Ovary (tissue), 9 donors: ENCODE results near the gene HHIPL1. TPM values are rescaled to one million over a fixed set of nuclear protein-coding genes. Genes with fewer than 3 reads are reported as not detected.
A peak's percentile ranks its signal among the peaks of the same experiment; 100 is the strongest.

Experiments
- DNase-seq, 5 donors: peaks; one replicate each; pipeline ENCODE4 v3.0.0-alpha.2; 2019 to 2020
- H3K27ac ChIP-seq, 2 donors: fragments of 200-600 bp; one replicate each; pipeline versions ENCODE4 v1.5.1 to v1.8.0; 2019 to 2022
- H3K27me3 ChIP-seq: fragments of 200-600 bp; one replicate; pipeline ENCODE4 v1.8.0; 2022
- H3K36me3 ChIP-seq: fragments of 200-600 bp; sonication (generic); one replicate; pipeline ENCODE4 v1.5.1; 2019
- H3K4me1 ChIP-seq: one replicate; pipeline ENCODE4 v1.8.1; 2013; ENCODE audit warnings: mild to moderate bottlenecking, moderate library complexity; ENCODE audit not compliant: insufficient read depth
- H3K4me3 ChIP-seq: fragments of 200-600 bp; sonication (generic); one replicate; pipeline ENCODE4 v1.5.1; 2017
- H3K9me3 ChIP-seq, 2 donors: fragments of 200-600 bp in 1 of 2; sonication (generic) in 1 of 2; one replicate each; pipeline versions ENCODE4 v1.5.1 to v1.8.1; 2013 to 2019; ENCODE audit warnings: mild to moderate bottlenecking in 1 of 2, moderate library complexity in 1 of 2
- EP300 ChIP-seq: sonication (generic); formaldehyde crosslinking; IDR thresholded peaks from one replicate; pipeline ENCODE4 v1.6.1; 2017; ENCODE audit warnings: antibody characterized with exemption
- POLR2A ChIP-seq: fragments of 450-650 bp; IDR thresholded peaks from one replicate; pipeline ENCODE4 v1.6.1; 2017; ENCODE audit warnings: antibody characterized with exemption, mild to moderate bottlenecking, moderate library complexity
- WGBS, 3 donors: extraction: QIAGEN DNeasy Blood & Tissue Kit in 1 of 3; methylation state at CpG; one replicate each; pipeline versions ENCODE4 v1.1.5 to v1.1.7; 2013 to 2017; 5-methylcytosine and 5-hydroxymethylcytosine counted together
- intact Hi-C, 4 donors: fragments of 100-400 bp; cut with DNase I; formaldehyde crosslinking; loops; one replicate each; pipeline versions ENCODE4 v1.11.0 to v1.15.1; 2022 to 2023
- polyA plus RNA-seq, 2 donors: library from polyadenylated mRNA; stranded (reverse); fragments of 200-250 nt in 1 of 2; fragments of 350-450 nt in 1 of 2; fragmentation: Illumina TruSeq in 1 of 2; extraction: RNeasy Lipid Tissue Mini Kit (QIAGEN cat#74804) in 1 of 2; gene quantifications; one replicate each; pipeline ENCODE4 v1.2.3, GENCODE V29; 2013 to 2014
- total RNA-seq, 7 donors: library from RNA; depleted of rRNA in 2 of 7; stranded (reverse); fragments of >200 nt in 2 of 7; fragmentation: NEBNext Ultra II Directional in 3 of 7; extraction: Animal tissue kit (Norgen Biotek cat#: 25700) in 3 of 7; gene quantifications; one replicate each; pipeline versions ENCODE4 v1.1.0 to v1.2.4, GENCODE V29; 2016 to 2023
- TF ChIP-seq, protein P1 (sequence below), 3 donors: fragments of 450-650 bp in 2 of 3; fragments of 200-600 bp in 1 of 3; IDR thresholded peaks; one replicate each; pipeline versions ENCODE4 v1.5.1 to v1.8.0; 2016 to 2022; ENCODE audit warnings: antibody characterized with exemption in 3 of 3, mild to moderate bottlenecking in 1 of 3
- donor health status: DM: no; HTN: no; CAD: no; lungs with moderate emphysema.
- donor health status: DM: no; HTN: no; CAD: no.
- donor health status: Bipolar disorder and iron deficiency.
- donor health status: DM: yes; HTN: yes; CAD: no.
- donor health status: DM: no; HTN: no; CAD: no.
- donor health status: DM: yes; HTN: yes; CAD: no.

HHIPL1 gene
- total and polyA plus RNA-seq, 9 donors = 0.48 to 3.8 (median 2.1) TPM

DNA sequence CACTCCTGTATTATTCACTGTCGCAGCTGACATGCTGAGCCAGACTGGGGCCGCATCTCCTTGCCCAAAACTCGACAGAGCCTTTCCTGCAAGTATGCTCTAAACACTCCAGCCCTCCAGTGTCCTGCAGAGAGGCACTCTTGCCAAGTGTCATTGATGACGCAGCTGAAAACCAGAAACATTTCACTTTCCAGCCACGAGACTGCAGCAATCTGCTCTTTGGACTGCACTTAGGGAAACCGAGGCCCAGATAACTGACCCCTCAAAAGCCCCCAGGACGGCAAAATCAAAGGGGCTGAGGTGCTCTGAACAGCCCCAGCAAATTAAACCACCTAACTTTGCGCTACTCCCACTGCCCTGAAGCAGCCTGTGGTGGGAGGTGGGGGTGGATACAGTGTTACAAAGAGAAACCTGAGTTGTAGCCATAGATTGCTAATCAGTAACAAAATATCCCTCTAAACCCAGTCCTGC lies 43.5 kb upstream of the HHIPL1 start:
- no peaks in the 10 kb centered on the region for H3K9me3 ChIP-seq
- peak overlapping the region; percentile 61 for H3K4me3 ChIP-seq
- H3K4me1 ChIP-seq = peaks cover 31% of the 10 kb centered on the region
- intact Hi-C loops = loop anchor here in 1 of 4 donors (5.0 kb wide), 1 partner anchor 34 kb away; no protein-coding TSS in a partner anchor
- no peaks in the 10 kb centered on the region for H3K36me3 ChIP-seq
- TF ChIP-seq, protein P1, sequence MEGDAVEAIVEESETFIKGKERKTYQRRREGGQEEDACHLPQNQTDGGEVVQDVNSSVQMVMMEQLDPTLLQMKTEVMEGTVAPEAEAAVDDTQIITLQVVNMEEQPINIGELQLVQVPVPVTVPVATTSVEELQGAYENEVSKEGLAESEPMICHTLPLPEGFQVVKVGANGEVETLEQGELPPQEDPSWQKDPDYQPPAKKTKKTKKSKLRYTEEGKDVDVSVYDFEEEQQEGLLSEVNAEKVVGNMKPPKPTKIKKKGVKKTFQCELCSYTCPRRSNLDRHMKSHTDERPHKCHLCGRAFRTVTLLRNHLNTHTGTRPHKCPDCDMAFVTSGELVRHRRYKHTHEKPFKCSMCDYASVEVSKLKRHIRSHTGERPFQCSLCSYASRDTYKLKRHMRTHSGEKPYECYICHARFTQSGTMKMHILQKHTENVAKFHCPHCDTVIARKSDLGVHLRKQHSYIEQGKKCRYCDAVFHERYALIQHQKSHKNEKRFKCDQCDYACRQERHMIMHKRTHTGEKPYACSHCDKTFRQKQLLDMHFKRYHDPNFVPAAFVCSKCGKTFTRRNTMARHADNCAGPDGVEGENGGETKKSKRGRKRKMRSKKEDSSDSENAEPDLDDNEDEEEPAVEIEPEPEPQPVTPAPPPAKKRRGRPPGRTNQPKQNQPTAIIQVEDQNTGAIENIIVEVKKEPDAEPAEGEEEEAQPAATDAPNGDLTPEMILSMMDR (IDR thresholded peaks at IDR 0.05) = no peak
- TF ChIP-seq EP300 (no peak), POLR2A (no peak)
- H3K27me3 ChIP-seq = no peaks in the 10 kb centered on the region
- no peak overlapping the region for H3K27ac ChIP-seq
- 41 to 62% (median 50%) methylated on average over 8 of the region's 8 CpGs for WGBS, 3 donors
- DNase-seq = no peak

DNA sequence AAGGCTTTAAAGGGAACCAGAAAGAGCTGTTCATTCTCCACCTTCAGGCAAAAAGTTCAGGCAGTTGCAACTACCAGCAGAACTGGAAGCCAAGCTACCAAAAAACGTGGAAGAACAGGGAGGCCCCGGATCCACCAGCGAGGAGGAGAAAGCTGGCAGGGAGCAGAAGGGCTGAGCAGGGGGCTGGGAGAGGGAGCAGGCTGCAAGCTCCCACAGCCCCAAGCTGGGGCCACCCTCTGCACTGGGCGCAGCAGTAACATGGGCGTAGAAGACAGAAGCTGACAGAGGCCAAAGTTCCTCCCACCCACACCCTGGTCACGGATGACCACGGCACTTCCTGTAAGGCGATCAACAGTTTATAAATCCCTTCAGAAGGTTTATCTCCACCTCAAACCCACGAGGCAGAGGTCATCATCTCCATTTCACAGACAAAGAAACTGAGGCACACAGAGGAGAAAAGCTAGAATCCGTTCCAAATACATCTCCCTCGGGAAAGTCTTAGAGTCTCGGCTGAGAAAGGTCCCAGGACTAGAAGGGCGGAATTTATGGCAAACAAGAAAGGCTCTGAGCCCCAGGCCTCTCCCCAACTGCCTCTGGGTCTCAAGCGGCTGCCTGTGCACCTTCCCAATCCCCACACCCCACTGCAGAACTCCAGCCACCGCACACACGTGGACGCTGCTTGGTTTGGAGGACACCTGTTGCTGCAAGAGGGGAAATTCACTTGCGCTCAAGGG lies 42.7 kb upstream of the HHIPL1 start:
- WGBS, 3 donors = 28 to 31% (median 28%) methylated on average over 18 of the region's 18 CpGs
- H3K27ac ChIP-seq = no peak overlapping the region
- TF ChIP-seq POLR2A = no peak
- H3K27me3 ChIP-seq = no peaks in the 10 kb centered on the region
- H3K36me3 ChIP-seq = no peaks in the 10 kb centered on the region
- intact Hi-C loops = loop anchor here in 1 of 4 donors (5.0 kb wide), 1 partner anchor 35 kb away; no protein-coding TSS in a partner anchor
- H3K4me3 ChIP-seq = peak overlapping the region; percentile 61
- DNase-seq = no peak
- no peaks in the 10 kb centered on the region for H3K9me3 ChIP-seq
- H3K4me1 ChIP-seq = peaks cover 31% of the 10 kb centered on the region

DNA sequence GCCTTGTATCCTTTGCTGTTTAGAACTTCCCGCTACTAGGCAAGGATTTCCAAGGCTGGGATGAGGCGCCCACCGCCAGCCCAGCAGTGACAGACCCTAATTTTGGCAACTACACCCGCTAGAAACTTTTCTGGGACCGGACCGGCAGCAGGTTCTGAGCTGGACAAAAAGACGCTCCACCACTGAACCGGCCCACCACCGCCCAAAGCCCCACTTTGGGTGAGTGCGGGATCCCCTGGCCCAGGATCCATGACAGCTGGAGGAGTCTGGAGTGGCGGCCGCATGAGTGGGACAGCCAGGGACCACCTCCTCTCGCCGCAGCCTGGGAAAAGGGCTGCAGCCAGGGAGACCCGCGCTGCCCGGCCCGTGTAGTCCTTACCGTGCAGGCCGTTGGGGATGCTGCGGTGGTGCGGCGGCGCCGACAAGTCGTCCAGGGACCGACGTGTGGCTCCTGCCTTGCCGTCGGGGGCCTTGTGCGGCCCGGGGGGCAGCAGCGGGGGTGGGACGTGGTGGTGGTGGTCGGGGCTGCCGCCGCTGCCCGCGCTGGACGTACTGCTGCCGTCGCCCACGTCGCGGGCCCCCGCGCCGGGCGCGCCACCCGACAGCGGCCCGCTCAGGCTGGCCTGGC lies 42.0 kb upstream of the HHIPL1 start:
- H3K4me3 ChIP-seq = peak overlapping the region; percentile 61
- intact Hi-C loops = loop anchor here in 1 of 4 donors (5.0 kb wide), 1 partner anchor 36 kb away; no protein-coding TSS in a partner anchor
- peak in 1 of 5 donors; percentile 49 for DNase-seq
- 21 to 30% (median 24%) methylated on average over 29 to 53 of the region's 53 CpGs for WGBS, 3 donors
- H3K27me3 ChIP-seq = no peaks in the 10 kb centered on the region
- peaks cover 31% of the 10 kb centered on the region for H3K4me1 ChIP-seq
- H3K9me3 ChIP-seq = no peaks in the 10 kb centered on the region
- H3K27ac ChIP-seq = no peak overlapping the region
- no peak for TF ChIP-seq POLR2A
- TF ChIP-seq, protein P1 (IDR thresholded peaks at IDR 0.05) = no peak
- no peak for TF ChIP-seq EP300
- H3K36me3 ChIP-seq = no peaks in the 10 kb centered on the region

DNA sequence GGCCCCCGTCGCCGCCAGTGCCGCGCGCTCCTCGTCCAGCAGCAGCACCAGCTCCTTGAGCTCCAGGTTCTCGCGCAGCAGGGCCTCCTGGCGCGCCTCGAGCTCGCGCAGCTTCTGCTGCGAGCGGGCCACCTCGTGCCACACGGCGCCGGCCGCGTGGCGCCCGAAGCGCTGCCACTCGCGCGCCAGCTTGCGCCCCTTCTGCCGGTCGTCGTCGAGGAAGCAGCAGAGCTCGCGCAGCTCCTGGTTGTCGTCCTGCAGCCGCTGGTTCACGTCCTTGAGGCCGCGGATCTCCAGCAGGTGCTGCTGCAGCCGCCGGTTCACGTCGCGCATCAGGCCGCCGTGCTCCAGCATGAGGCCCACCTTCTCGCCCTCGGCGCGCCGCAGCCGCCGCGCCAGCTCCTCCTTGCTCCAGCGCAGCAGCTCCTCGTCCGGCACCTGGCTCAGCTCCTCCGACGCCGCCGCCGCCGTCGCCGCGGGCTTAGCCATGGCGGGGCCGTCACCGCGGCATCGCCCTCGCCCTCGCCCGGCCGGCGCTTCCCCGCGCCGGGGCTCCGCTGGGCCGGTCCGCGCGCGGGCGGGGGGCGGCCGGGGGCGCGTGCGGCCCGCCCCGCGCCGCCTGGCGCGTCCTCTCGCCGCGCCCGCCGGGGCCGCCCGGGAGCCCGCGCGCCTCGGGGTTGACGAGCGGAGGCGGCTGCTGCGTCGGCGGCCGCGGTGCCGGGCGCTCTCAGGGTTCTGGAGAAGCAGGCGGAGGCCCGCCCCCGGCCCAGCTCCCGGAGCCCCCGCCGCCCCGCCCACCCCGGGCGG lies 41.3 kb upstream of the HHIPL1 start, which contains the start of gene CCDC85C:
Gene CCDC85C, minus strand, starts transcription at position 737 of the 807 bp plus-strand sequence. Its CDS starts 248 bp downstream, at position 489.
- Histone ChIP-seq H3K36me3 (no peaks in the 10 kb centered on the region), H3K4me3 (peak within 1 kb of the TSS; percentile 80), H3K27ac (peak within 1 kb of the TSS; percentile 67 to 77), H3K4me1 (peaks cover 29% of the 10 kb centered on the region), H3K27me3 (no peaks in the 10 kb centered on the region), H3K9me3 (no peaks in the 10 kb centered on the region)
- TF ChIP-seq POLR2A (no peak), EP300 (no peak)
- TF ChIP-seq, protein P1 (IDR thresholded peaks at IDR 0.05) = no peak
- intact Hi-C loops = loop anchor here in 1 of 4 donors (5.0 kb wide), 1 partner anchor 36 kb away; no protein-coding TSS in a partner anchor
- WGBS, 3 donors = 2 to 3% (median 2%) methylated on average over 61 to 128 of the region's 128 CpGs
- peak; percentile 30 to 71 (median 59) for DNase-seq
